Activated naive CD8-positive, alpha-beta T cell (primary cell): Measurements from ENCODE around the gene LAMA2.
"Not testable (repeated sequence)": the region's sequence is repeated elsewhere in the genome, so short reads cannot be mapped to it uniquely, and the experiment has no call there.

Source experiments
- H3K27ac Mint-ChIP-seq: one replicate; pipeline ENCODE4 v1.8.0; 2021; ENCODE audit warnings: mixed read lengths
- H3K27me3 Mint-ChIP-seq: one replicate; pipeline ENCODE4 v1.8.0; 2021; ENCODE audit warnings: mixed read lengths
- H3K36me3 Mint-ChIP-seq: one replicate; pipeline ENCODE4 v1.8.0; 2021; ENCODE audit warnings: mixed read lengths
- H3K4me1 Mint-ChIP-seq: one replicate; pipeline ENCODE4 v1.8.0; 2021; ENCODE audit warnings: low read depth, mixed read lengths
- H3K4me3 Mint-ChIP-seq: one replicate; pipeline ENCODE4 v1.8.0; 2021; ENCODE audit warnings: mild to moderate bottlenecking, mixed read lengths
- H3K9me3 Mint-ChIP-seq: one replicate; pipeline ENCODE4 v1.8.0; 2021; ENCODE audit warnings: low read depth, mixed read lengths

Gene LAMA2

GRCh38 chr6:129130959-129131681 lies 248.2 kb downstream of the LAMA2 start:
- Mint-ChIP-seq H3K27me3 (peaks cover 6% of the 10 kb centered on the region), H3K9me3 (no peaks in the 10 kb centered on the region), H3K27ac (no peak overlapping the region), H3K36me3 (no peaks in the 10 kb centered on the region), H3K4me3 (no peak overlapping the region), H3K4me1 (no peaks in the 10 kb centered on the region)

DNA sequence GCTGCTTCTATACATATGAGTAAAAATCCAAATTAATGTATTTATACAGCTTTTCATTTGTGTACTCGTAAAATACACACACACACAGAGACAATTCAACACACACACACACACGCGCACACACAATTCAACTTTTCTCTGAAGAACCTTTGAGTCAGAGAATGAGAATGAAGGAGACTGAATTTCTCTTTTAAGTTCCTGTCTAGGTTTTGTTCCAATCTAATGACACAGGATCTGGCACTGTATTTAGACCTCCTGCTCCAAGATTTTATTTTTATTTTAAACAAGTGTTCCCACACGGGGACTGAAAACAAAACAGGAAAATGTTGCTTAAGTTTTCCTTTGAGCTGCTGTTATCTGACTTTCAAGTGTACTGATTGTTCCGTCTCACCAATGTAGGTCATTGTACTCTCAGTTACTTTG lies 250.8 kb downstream of the LAMA2 start:
- no peak overlapping the region for H3K4me3 Mint-ChIP-seq
- no peaks in the 10 kb centered on the region for H3K9me3 Mint-ChIP-seq
- H3K4me1 Mint-ChIP-seq: no peaks in the 10 kb centered on the region
- no peak overlapping the region for H3K27ac Mint-ChIP-seq
- H3K27me3 Mint-ChIP-seq: peaks cover 6% of the 10 kb centered on the region
- no peaks in the 10 kb centered on the region for H3K36me3 Mint-ChIP-seq

- Mint-ChIP-seq H3K9me3 (no peaks in the 10 kb centered on the region), H3K4me3 (no peak overlapping the region), H3K27me3 (peaks cover 6% of the 10 kb centered on the region), H3K36me3 (no peaks in the 10 kb centered on the region), H3K27ac (no peak overlapping the region), H3K4me1 (no peaks in the 10 kb centered on the region)
Measured at GRCh38 chr6:129134535-129134934, 251.6 kb downstream of the LAMA2 start.

DNA sequence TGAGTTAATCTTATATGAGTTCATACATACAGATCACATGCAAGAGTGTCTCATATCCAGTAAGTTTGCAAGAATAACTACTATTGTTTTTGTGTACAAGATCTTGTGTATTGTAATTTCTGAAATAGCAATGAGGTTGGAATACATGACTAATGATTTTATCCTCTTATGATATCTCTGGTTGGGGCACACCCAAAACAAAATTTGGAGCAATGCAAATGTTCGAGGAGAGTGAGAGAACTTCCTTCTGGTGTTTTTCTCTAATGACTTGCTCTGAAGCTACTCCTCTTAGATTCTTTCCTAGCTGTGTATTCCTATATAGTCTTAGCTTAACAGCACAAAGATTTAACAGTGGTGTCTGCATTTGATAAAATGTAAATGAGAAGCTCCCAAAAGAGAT lies 252.5 kb downstream of the LAMA2 start:
- Mint-ChIP-seq H3K27ac (no peak overlapping the region), H3K27me3 (peaks cover 6% of the 10 kb centered on the region), H3K4me1 (no peaks in the 10 kb centered on the region), H3K36me3 (no peaks in the 10 kb centered on the region), H3K9me3 (no peaks in the 10 kb centered on the region), H3K4me3 (no peak overlapping the region)

- Mint-ChIP-seq H3K27ac (no peak overlapping the region), H3K27me3 (peaks cover 6% of the 10 kb centered on the region), H3K36me3 (no peaks in the 10 kb centered on the region), H3K9me3 (no peaks in the 10 kb centered on the region), H3K4me3 (no peak overlapping the region), H3K4me1 (no peaks in the 10 kb centered on the region)
Measured at GRCh38 chr6:129136751-129137150, 253.8 kb downstream of the LAMA2 start.

GRCh38 chr6:129138739-129139405 lies 255.9 kb downstream of the LAMA2 start:
- H3K36me3 Mint-ChIP-seq: no peaks in the 10 kb centered on the region
- H3K9me3 Mint-ChIP-seq: no peaks in the 10 kb centered on the region
- peaks cover 6% of the 10 kb centered on the region for H3K27me3 Mint-ChIP-seq
- H3K27ac Mint-ChIP-seq: no peak overlapping the region
- no peaks in the 10 kb centered on the region for H3K4me1 Mint-ChIP-seq
- no peak overlapping the region for H3K4me3 Mint-ChIP-seq

DNA sequence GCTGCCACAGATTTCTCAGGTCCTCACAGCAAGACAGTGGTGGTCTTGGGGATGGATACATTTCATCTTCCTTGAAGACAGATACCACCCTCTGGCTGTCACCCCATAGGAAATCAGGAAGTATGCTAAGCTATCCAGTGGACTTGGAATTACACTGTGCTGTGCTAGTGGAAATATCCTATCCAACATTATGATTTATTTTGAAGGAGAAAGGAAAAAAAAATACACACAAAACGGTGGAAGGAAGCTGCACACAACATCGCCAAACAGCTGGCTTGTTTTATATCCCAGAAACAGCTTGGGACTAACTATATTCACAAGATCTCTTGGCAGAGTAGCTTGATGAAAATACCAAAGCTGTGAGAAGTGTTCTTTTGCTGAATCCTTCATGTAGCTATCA lies 257.6 kb downstream of the LAMA2 start:
- no peak overlapping the region for H3K4me3 Mint-ChIP-seq
- H3K9me3 Mint-ChIP-seq: no peaks in the 10 kb centered on the region
- peaks cover 5% of the 10 kb centered on the region for H3K27me3 Mint-ChIP-seq
- H3K4me1 Mint-ChIP-seq: no peaks in the 10 kb centered on the region
- H3K27ac Mint-ChIP-seq: no peak overlapping the region
- H3K36me3 Mint-ChIP-seq: no peaks in the 10 kb centered on the region

- no peak overlapping the region for H3K4me3 Mint-ChIP-seq
- H3K27ac Mint-ChIP-seq: no peak overlapping the region
- no peaks in the 10 kb centered on the region for H3K4me1 Mint-ChIP-seq
- H3K36me3 Mint-ChIP-seq: no peaks in the 10 kb centered on the region
- no peaks in the 10 kb centered on the region for H3K9me3 Mint-ChIP-seq
- peaks cover 5% of the 10 kb centered on the region for H3K27me3 Mint-ChIP-seq
Measured at GRCh38 chr6:129141499-129141898, 258.6 kb downstream of the LAMA2 start.

GRCh38 chr6:129146902-129147301 lies 264.0 kb downstream of the LAMA2 start:
- Mint-ChIP-seq H3K4me3 (no peak overlapping the region), H3K36me3 (no peaks in the 10 kb centered on the region), H3K4me1 (no peaks in the 10 kb centered on the region), H3K27ac (no peak overlapping the region), H3K9me3 (no peaks in the 10 kb centered on the region), H3K27me3 (peaks cover 12% of the 10 kb centered on the region)

DNA sequence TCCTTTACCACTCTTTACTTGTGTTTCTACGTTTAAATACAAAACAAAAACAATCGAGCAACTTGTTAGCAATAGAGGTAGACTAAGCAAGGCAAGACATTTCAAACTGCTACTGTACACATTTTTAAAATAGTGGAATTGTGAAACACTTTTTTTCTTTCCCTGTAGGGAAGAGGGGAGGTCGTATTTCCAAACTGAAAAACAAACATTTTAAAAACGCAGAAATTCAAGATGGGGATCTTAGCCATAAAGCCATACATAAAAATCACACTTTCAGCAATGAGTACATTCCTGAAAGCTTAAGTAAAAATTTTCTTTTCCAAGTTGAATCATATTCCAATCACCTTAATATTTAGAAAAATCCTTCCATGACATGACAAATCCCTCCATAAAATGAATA lies 267.6 kb downstream of the LAMA2 start:
- Mint-ChIP-seq H3K4me1 (no peaks in the 10 kb centered on the region), H3K27me3 (peaks cover 6% of the 10 kb centered on the region), H3K9me3 (no peaks in the 10 kb centered on the region), H3K36me3 (no peaks in the 10 kb centered on the region), H3K27ac (no peak overlapping the region), H3K4me3 (no peak overlapping the region)

DNA sequence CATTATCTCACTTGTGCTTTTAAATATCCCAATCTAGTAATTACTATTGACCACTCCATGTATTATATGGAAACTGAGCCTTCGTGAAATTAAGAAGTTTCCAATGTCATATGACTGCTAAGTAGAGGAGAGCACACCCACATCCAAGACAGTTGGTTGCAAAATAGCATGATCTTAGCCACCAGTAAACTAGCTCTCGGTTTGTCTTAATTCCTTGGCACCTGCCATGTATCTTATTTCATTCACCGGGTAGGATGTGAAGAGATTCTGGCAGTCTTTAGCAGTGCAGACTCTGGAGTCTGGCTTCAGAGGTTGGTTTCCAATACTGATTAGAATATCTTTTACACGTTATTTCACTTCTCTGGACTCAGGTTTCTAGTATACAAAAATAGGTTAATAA lies 270.3 kb downstream of the LAMA2 start:
- Mint-ChIP-seq H3K4me3 (no peak overlapping the region), H3K4me1 (no peaks in the 10 kb centered on the region), H3K27ac (no peak overlapping the region), H3K9me3 (no peaks in the 10 kb centered on the region), H3K36me3 (no peaks in the 10 kb centered on the region), H3K27me3 (peaks cover 2% of the 10 kb centered on the region)

GRCh38 chr6:129159242-129159641 lies 276.3 kb downstream of the LAMA2 start:
- not testable (repeated sequence) for H3K27ac Mint-ChIP-seq, H3K27me3 Mint-ChIP-seq, H3K4me3 Mint-ChIP-seq, H3K4me1 Mint-ChIP-seq, H3K36me3 Mint-ChIP-seq, H3K9me3 Mint-ChIP-seq

- no peak overlapping the region for H3K27ac Mint-ChIP-seq
- no peaks in the 10 kb centered on the region for H3K36me3 Mint-ChIP-seq
- H3K9me3 Mint-ChIP-seq: no peaks in the 10 kb centered on the region
- no peaks in the 10 kb centered on the region for H3K4me1 Mint-ChIP-seq
- no peak overlapping the region for H3K4me3 Mint-ChIP-seq
- no peaks in the 10 kb centered on the region for H3K27me3 Mint-ChIP-seq
Measured at GRCh38 chr6:129162605-129163004, 279.7 kb downstream of the LAMA2 start.

- H3K4me3 Mint-ChIP-seq: no peak overlapping the region
- H3K36me3 Mint-ChIP-seq: no peaks in the 10 kb centered on the region
- no peak overlapping the region for H3K27ac Mint-ChIP-seq
- H3K4me1 Mint-ChIP-seq: no peaks in the 10 kb centered on the region
- no peaks in the 10 kb centered on the region for H3K9me3 Mint-ChIP-seq
- H3K27me3 Mint-ChIP-seq: no peaks in the 10 kb centered on the region
Measured at GRCh38 chr6:129163551-129163950, 280.6 kb downstream of the LAMA2 start.

DNA sequence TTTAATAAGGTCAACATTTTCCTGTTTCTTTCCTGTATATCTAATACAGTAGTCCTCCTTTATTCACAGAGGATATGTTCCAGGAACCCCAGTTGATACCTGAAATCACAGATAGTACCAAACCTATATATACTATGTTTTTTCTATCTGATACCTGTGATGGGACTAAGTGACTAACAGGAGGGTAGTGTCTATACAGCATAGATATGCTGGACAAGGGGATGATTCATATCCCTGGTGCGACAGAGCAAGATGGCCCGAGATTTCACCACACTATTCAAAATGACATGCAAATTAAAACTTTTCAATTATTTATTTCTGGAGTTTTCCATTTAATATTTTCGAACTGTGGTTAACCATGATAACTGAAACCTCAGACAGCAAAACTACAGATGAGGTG lies 281.1 kb downstream of the LAMA2 start:
- no peaks in the 10 kb centered on the region for H3K9me3 Mint-ChIP-seq

More for the DNA sequence above, 281.1 kb downstream of the LAMA2 start:
- Mint-ChIP-seq H3K27me3 (no peaks in the 10 kb centered on the region), H3K4me1 (no peaks in the 10 kb centered on the region), H3K4me3 (no peak overlapping the region), H3K27ac (no peak overlapping the region), H3K36me3 (no peaks in the 10 kb centered on the region)
